HEK293T (cell line): ENCODE measurements around the gene TPSG1.
"Not testable (repeated sequence)": the region's sequence is repeated elsewhere in the genome, so short reads cannot be mapped to it uniquely, and the experiment has no call there.

ENCODE experiments used
- FOXM1 ChIP-seq: fragments of 450-650 bp; IDR thresholded peaks from 2 replicates; pipeline ENCODE4 v1.6.1; 2017; ENCODE audit warnings: mild to moderate bottlenecking, borderline replicate concordance
- ZNF384 ChIP-seq: fragments of 450-650 bp; IDR thresholded peaks from 2 replicates; pipeline ENCODE4 v1.6.1; 2016

DNA sequence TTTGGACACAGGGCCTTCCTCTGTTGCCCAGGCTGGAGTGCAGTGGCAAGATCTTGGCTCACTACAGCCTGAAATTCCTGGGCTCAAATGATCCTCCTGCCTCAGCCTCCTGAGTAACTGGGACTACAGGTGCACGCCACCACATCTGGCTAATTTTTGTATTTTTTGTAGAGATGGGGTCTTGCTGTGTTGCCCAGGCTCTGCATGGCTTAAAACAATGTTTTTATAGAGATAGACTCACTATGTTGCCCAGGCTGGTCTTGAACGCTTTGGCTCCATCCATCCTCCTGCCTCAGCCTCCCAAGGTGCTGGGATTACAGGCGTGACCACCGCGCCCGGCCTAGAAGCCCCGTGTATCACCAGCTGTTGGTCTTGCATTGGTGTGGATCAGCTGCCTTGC, 44.4 kb upstream of the TPSG1 start:
- TF ChIP-seq FOXM1, ZNF384: not testable (repeated sequence)
